ENCODE results near the gene PIGO. TPM values are rescaled to one million over a fixed set of nuclear protein-coding genes. Genes with fewer than 3 reads are reported as not detected.

The PIGO gene
- total and polyA plus RNA-seq, 9 of the 15 experiments (the other 6 are each of a cell fraction or from before 2014, with no cell fraction given) = 5.4 to 13.7 (median 9.7) TPM

DNA sequence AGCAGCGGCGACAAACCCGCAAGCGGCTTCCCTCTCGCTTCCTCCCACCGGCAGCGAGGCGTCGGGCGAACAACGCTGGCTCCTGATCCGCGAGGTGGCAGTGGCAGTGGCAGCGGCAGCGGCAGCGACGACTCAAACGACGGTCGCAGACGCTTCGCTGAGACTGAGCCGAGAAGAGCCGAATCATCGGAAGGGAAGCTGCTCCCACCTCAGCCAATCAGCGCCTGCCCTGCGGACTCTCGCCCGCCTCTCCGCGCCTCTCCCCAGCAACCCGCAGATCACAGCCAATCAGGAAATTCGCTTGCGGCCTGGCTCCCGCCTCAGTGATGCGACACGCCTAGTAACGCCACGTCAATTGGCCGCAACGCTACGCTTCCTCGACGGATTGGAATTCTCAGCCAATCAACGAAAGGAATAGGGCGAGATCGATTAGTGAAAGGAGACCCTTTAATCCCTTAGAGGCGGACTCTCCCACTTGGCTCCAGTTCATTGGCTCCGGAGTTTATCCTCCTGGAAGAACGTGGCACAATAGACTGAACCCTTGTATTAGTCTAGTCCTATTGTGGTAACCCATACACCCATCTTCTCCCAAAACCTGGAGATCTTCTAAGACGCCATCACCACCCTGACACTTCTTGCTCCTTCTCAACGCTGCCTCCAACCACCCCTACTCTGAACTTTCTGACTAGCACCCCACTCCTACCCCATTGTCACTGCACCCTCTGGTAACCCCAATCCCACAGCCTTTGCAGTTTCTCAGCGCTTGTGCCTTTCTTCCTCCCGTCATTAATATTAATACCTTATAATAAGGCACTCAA, 23.7 kb downstream of the PIGO start, which contains the start of gene VCP (continued):
- TF ChIP-seq ATF1 (CRISPR knock-in tag; IDR thresholded peaks at IDR 0.05) = 0 out of 2 replicates have a peak, but pooled peaks have one; percentile 3
- TF ChIP-seq ATF1 (tag; IDR thresholded peaks at IDR 0.05) = peak; percentile 96
- TF ChIP-seq WHSC1 (IDR thresholded peaks at IDR 0.05; ENCODE audit: low read length) = no peak
- TF ChIP-seq CREM (IDR thresholded peaks at IDR 0.05; ENCODE audit: low read depth) = peak; percentile 97
- TF ChIP-seq, protein P1, sequence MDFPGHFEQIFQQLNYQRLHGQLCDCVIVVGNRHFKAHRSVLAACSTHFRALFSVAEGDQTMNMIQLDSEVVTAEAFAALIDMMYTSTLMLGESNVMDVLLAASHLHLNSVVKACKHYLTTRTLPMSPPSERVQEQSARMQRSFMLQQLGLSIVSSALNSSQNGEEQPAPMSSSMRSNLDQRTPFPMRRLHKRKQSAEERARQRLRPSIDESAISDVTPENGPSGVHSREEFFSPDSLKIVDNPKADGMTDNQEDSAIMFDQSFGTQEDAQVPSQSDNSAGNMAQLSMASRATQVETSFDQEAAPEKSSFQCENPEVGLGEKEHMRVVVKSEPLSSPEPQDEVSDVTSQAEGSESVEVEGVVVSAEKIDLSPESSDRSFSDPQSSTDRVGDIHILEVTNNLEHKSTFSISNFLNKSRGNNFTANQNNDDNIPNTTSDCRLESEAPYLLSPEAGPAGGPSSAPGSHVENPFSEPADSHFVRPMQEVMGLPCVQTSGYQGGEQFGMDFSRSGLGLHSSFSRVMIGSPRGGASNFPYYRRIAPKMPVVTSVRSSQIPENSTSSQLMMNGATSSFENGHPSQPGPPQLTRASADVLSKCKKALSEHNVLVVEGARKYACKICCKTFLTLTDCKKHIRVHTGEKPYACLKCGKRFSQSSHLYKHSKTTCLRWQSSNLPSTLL (IDR thresholded peaks at IDR 0.05) = no peak
- no peak for TF ChIP-seq ZFPM2 (CRISPR knock-in tag; IDR thresholded peaks at IDR 0.05)
- TF ChIP-seq SP2 (IDR thresholded peaks at IDR 0.05; ENCODE audit: extremely low read depth, low read depth, low read length, poor library complexity, severe bottlenecking) = peak; percentile 76
- no peak for TF ChIP-seq SIRT6 (IDR thresholded peaks at IDR 0.05; ENCODE audit: low read depth, low read length)
- TF ChIP-seq, protein P2, sequence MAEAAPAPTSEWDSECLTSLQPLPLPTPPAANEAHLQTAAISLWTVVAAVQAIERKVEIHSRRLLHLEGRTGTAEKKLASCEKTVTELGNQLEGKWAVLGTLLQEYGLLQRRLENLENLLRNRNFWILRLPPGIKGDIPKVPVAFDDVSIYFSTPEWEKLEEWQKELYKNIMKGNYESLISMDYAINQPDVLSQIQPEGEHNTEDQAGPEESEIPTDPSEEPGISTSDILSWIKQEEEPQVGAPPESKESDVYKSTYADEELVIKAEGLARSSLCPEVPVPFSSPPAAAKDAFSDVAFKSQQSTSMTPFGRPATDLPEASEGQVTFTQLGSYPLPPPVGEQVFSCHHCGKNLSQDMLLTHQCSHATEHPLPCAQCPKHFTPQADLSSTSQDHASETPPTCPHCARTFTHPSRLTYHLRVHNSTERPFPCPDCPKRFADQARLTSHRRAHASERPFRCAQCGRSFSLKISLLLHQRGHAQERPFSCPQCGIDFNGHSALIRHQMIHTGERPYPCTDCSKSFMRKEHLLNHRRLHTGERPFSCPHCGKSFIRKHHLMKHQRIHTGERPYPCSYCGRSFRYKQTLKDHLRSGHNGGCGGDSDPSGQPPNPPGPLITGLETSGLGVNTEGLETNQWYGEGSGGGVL (CRISPR knock-in tag; IDR thresholded peaks at IDR 0.05) = no peak
- TF ChIP-seq RBM15 (IDR thresholded peaks at IDR 0.05; ENCODE audit: insufficient read depth, low read length) = no peak
- TF ChIP-seq, protein P3, sequence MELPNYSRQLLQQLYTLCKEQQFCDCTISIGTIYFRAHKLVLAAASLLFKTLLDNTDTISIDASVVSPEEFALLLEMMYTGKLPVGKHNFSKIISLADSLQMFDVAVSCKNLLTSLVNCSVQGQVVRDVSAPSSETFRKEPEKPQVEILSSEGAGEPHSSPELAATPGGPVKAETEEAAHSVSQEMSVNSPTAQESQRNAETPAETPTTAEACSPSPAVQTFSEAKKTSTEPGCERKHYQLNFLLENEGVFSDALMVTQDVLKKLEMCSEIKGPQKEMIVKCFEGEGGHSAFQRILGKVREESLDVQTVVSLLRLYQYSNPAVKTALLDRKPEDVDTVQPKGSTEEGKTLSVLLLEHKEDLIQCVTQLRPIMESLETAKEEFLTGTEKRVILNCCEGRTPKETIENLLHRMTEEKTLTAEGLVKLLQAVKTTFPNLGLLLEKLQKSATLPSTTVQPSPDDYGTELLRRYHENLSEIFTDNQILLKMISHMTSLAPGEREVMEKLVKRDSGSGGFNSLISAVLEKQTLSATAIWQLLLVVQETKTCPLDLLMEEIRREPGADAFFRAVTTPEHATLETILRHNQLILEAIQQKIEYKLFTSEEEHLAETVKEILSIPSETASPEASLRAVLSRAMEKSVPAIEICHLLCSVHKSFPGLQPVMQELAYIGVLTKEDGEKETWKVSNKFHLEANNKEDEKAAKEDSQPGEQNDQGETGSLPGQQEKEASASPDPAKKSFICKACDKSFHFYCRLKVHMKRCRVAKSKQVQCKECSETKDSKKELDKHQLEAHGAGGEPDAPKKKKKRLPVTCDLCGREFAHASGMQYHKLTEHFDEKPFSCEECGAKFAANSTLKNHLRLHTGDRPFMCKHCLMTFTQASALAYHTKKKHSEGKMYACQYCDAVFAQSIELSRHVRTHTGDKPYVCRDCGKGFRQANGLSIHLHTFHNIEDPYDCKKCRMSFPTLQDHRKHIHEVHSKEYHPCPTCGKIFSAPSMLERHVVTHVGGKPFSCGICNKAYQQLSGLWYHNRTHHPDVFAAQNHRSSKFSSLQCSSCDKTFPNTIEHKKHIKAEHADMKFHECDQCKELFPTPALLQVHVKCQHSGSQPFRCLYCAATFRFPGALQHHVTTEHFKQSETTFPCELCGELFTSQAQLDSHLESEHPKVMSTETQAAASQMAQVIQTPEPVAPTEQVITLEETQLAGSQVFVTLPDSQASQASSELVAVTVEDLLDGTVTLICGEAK (IDR thresholded peaks at IDR 0.05) = no peak
- TF ChIP-seq, protein P3 (CRISPR knock-in tag; IDR thresholded peaks at IDR 0.05) = no peak
- TF ChIP-seq, protein P4, sequence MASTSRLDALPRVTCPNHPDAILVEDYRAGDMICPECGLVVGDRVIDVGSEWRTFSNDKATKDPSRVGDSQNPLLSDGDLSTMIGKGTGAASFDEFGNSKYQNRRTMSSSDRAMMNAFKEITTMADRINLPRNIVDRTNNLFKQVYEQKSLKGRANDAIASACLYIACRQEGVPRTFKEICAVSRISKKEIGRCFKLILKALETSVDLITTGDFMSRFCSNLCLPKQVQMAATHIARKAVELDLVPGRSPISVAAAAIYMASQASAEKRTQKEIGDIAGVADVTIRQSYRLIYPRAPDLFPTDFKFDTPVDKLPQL (IDR thresholded peaks at IDR 0.05; ENCODE audit: extremely low read depth, insufficient read length) = no peak
- TF ChIP-seq ZNF197 (CRISPR knock-in tag; IDR thresholded peaks at IDR 0.05; ENCODE audit: low read depth) = no peak

Measured in K562 (cell line).